IPS-18a (cell line): ENCODE data around the gene NKX2-2.
"Not testable (repeated sequence)": the region's sequence is repeated elsewhere in the genome, so short reads cannot be mapped to it uniquely, and the experiment has no call there.

ENCODE experiments used
- H3K27ac ChIP-seq: one replicate; pipeline ENCODE4 v1.5.1; 2013; ENCODE audit warnings: low read length
- H3K27me3 ChIP-seq: one replicate; pipeline ENCODE4 v1.6.1; 2013; ENCODE audit warnings: mild to moderate bottlenecking, low read length; ENCODE audit not compliant: control insufficient read depth, insufficient read depth
- H3K36me3 ChIP-seq: one replicate; pipeline ENCODE4 v1.6.1; 2013; ENCODE audit warnings: low read depth, low read length; ENCODE audit not compliant: control insufficient read depth
- H3K4me1 ChIP-seq: one replicate; pipeline ENCODE4 v1.6.1; 2013; ENCODE audit warnings: low read depth, low read length; ENCODE audit not compliant: control insufficient read depth
- H3K4me3 ChIP-seq: one replicate; pipeline ENCODE4 v1.5.1; 2013; ENCODE audit warnings: low read length
- H3K9ac ChIP-seq: one replicate; pipeline ENCODE4 v1.6.1; 2013; ENCODE audit warnings: mild to moderate bottlenecking, low read length, moderate library complexity
- H3K9me3 ChIP-seq: one replicate; pipeline ENCODE4 v1.6.1; 2013; ENCODE audit warnings: low read depth, low read length; ENCODE audit not compliant: control insufficient read depth

NKX2-2 gene

DNA sequence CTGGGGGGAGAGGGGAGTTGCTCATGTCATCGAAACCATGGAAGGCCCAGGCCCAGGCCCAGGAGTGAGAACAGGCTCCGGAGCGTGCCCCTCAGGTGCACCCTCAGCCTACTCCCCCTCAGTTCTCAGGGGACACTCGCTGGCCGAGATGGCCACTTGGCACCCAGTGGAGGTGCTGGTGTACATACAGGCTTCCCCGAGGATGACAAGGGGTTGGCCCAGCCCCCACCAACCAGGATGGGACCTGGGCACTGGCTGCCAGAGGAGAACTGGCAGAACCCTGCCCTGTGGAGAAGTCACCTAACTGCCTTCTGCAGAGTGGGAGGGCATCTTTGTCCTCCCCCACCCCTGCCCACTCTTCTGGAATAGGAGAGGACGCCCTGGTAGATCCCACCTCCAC, 9.5 kb downstream of the NKX2-2 start:
- H3K27ac ChIP-seq = no peak overlapping the region
- no peaks in the 10 kb centered on the region for H3K36me3 ChIP-seq
- H3K9me3 ChIP-seq = peaks cover 6% of the 10 kb centered on the region
- no peak overlapping the region for H3K4me3 ChIP-seq
- peaks cover 85% of the 10 kb centered on the region for H3K27me3 ChIP-seq
- H3K9ac ChIP-seq = no peak overlapping the region
- H3K4me1 ChIP-seq = peaks cover 14% of the 10 kb centered on the region

DNA sequence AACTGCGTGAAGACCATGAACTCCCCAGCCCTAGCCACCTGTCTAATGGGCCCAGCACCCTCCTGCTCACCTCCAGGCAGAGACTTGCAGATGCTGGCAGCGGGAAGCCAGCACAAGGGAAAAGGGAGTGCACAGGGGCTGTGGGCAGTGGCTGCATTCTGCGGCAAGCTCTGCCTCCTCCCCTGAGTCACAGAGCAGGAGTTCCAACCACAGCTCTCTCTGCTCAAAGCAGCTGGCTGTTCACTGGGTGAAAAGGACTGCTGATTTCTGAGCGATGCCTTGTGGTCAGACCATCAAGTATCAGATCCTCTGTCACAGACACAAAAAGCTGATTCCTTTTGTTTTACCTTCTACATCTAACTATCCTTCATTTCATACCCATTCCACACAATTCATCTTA, 10.5 kb downstream of the NKX2-2 start:
- Histone ChIP-seq H3K36me3 (no peaks in the 10 kb centered on the region), H3K4me1 (peaks cover 22% of the 10 kb centered on the region), H3K27me3 (peaks cover 78% of the 10 kb centered on the region), H3K9me3 (peaks cover 6% of the 10 kb centered on the region), H3K9ac (no peak overlapping the region), H3K4me3 (no peak overlapping the region), H3K27ac (no peak overlapping the region)

DNA sequence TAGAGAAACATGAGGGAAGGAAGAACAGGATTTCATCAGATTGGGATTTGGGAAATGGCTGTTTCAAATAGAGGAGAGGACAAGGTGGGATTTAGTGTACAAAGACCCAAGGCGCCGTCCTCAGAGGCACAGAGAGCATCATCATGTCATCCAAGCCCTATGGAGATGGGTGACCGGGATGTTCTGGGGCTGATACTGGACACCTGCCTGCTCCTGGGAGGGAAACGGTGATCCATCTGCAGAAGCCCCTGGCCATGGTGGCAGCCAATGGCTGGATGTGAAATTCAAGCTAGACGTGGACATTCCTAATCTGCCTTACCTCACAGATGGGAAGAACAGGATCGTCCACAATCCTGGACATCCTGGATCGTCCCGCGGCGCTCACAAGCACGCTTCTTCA, 12.7 kb downstream of the NKX2-2 start:
- peaks cover 24% of the 10 kb centered on the region for H3K4me1 ChIP-seq
- no peak overlapping the region for H3K27ac ChIP-seq
- no peaks in the 10 kb centered on the region for H3K36me3 ChIP-seq
- peaks cover 58% of the 10 kb centered on the region for H3K27me3 ChIP-seq
- no peak overlapping the region for H3K4me3 ChIP-seq
- H3K9ac ChIP-seq = no peak overlapping the region
- H3K9me3 ChIP-seq = no peaks in the 10 kb centered on the region

DNA sequence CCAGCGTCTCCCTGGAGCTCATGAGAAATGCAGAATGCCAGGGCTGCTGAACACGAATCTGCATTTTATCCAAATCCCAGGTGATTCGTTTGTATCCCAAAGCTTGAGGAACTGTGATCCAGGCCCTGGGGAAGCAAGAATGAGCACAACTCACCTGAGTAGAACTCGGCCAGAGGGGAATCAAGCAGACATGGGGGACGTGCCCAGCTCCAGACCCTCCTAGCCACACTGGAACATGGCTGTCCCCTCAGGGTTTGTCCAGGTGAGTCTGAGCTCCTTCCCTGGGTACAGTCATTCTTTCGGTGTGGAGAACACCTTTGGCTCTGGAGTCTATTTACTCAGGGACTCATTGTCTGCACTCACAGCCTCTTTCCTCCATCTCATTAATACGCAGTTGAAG, 13.3 kb downstream of the NKX2-2 start:
- Histone ChIP-seq H3K9me3 (no peaks in the 10 kb centered on the region), H3K36me3 (no peaks in the 10 kb centered on the region), H3K4me3 (no peak overlapping the region), H3K4me1 (peaks cover 24% of the 10 kb centered on the region), H3K27me3 (peaks cover 52% of the 10 kb centered on the region), H3K9ac (no peak overlapping the region), H3K27ac (no peak overlapping the region)

DNA sequence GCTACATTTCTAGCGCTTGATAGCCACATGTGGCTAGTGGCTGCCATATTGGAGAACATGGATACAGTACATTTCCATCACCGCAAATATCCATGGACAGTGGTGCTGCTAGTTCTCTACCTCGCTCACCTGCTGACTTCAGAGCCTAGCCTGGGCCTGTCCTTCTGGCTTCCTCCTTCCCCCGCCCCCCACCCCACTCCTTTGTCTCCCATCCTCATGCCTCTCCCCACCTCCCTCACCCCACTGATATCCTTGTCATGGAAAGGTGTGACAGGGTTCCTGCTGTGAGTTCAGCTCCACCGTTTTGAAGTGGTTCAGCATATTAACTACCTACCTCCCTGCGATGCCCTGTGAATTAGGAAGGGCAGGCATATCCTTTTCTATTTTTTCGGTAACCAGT, 14.2 kb downstream of the NKX2-2 start:
- Histone ChIP-seq H3K27me3 (peaks cover 43% of the 10 kb centered on the region), H3K4me1 (peaks cover 21% of the 10 kb centered on the region), H3K9me3 (no peaks in the 10 kb centered on the region), H3K4me3 (no peak overlapping the region), H3K36me3 (no peaks in the 10 kb centered on the region), H3K27ac (no peak overlapping the region), H3K9ac (no peak overlapping the region)

DNA sequence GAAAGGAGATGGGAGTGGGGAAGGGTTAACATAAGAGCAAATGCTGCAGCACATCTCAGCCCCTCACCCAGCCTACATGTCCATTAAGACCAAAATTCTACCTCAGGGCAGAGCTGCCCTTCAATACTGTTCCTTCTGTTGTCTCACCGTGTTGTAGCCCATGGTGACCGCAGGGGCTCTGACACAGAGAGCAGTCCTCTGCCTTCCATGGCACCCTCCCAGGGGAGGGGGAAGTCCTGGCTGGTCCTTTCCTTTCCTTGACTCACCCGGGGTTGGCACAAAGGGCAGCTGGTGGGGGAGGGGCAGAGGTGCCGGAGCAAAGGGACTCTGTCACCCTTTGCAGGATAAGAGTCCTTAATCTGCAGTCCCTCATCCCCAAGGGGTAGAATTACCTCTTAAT, 15.2 kb downstream of the NKX2-2 start:
- Histone ChIP-seq H3K4me1 (peaks cover 21% of the 10 kb centered on the region), H3K36me3 (no peaks in the 10 kb centered on the region), H3K27ac (no peak overlapping the region), H3K9ac (no peak overlapping the region), H3K27me3 (peaks cover 33% of the 10 kb centered on the region), H3K4me3 (no peak overlapping the region), H3K9me3 (no peaks in the 10 kb centered on the region)

DNA sequence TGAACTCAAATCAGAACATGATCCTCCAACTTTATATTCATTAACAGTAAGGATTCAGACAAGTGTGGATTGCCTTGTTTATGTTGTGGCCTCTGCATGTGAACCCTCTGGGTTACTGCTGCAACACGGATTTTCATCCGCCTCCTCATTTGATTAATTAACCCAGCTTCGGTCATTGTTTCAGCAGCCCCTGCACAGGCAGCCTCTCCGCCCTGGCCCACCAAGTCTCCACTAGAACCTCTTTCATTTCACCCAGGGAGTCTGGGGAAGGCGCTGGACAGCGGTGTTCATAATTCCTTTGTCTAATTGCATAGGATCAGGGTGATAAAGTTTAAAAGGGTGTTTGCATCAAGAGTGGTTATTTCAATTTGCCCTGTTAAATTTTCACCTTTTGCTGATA, 15.7 kb downstream of the NKX2-2 start:
- Histone ChIP-seq H3K4me3 (no peak overlapping the region), H3K9ac (no peak overlapping the region), H3K27me3 (peaks cover 28% of the 10 kb centered on the region), H3K36me3 (no peaks in the 10 kb centered on the region), H3K27ac (no peak overlapping the region), H3K9me3 (no peaks in the 10 kb centered on the region), H3K4me1 (peaks cover 21% of the 10 kb centered on the region)

DNA sequence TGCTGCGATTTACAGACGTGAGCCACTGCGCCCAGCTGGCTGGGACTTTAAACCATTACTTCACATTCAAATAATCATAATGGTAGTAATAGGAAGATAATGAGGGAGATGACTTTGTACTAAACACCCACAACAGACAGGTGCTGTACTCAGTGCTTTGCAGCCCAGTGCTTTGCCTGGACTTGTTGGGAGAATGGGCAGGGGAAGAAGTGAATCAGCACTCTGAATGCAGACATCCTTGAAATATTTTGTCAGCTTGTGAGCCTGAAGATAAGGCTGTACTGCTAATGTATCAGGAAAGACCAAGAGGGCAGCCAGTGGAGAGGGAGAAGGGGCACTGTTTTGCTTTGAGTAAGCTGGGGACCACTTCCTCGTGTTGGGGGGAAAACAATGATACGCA, 17.4 kb downstream of the NKX2-2 start:
- H3K9ac ChIP-seq = no peak overlapping the region
- no peak overlapping the region for H3K4me3 ChIP-seq
- no peaks in the 10 kb centered on the region for H3K9me3 ChIP-seq
- peaks cover 22% of the 10 kb centered on the region for H3K4me1 ChIP-seq
- H3K27me3 ChIP-seq = peaks cover 17% of the 10 kb centered on the region
- no peak overlapping the region for H3K27ac ChIP-seq
- no peaks in the 10 kb centered on the region for H3K36me3 ChIP-seq

DNA sequence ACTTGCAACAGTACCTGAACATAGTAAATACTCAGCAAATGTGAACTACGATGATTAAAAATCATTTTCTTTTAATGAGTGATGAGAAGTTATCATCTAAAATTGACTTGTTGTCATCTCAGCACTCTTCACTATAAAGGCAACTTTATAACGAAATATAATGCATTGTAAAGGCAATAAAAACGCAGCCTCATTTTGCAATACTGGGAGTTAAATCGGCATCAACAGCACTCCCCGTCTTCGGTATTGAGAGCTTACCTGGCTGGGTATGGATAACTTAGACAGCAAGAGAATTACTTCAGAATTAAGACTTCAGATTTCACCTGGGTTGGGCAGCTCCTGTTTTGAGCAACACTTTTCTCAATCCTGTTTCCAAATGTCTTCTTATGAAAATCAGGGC, 20.8 kb downstream of the NKX2-2 start:
- H3K36me3 ChIP-seq = no peaks in the 10 kb centered on the region
- no peak overlapping the region for H3K27ac ChIP-seq
- H3K9me3 ChIP-seq = no peaks in the 10 kb centered on the region
- no peak overlapping the region for H3K4me3 ChIP-seq
- no peaks in the 10 kb centered on the region for H3K27me3 ChIP-seq
- peaks cover 6% of the 10 kb centered on the region for H3K4me1 ChIP-seq
- no peak overlapping the region for H3K9ac ChIP-seq

DNA sequence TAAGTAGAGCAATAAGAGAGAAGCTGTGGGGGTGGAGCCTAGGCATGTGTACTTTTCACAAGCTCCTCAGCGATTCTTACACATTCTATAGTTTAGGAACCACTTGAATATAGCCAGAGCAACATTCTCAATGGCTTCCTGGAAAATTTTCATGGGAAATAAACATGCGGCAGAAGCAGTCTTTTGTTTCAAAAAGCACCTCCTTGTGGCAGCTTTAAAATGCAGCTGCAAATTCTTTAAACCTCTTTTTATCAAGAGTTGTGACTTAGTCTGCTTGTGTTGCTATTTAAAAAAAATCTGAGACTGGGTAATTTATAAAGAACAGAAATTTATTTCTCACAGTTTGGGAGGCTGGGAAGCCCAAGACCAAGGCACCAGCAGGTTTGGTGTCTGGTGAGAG, 23.8 kb downstream of the NKX2-2 start:
- H3K27me3 ChIP-seq = no peaks in the 10 kb centered on the region

DNA sequence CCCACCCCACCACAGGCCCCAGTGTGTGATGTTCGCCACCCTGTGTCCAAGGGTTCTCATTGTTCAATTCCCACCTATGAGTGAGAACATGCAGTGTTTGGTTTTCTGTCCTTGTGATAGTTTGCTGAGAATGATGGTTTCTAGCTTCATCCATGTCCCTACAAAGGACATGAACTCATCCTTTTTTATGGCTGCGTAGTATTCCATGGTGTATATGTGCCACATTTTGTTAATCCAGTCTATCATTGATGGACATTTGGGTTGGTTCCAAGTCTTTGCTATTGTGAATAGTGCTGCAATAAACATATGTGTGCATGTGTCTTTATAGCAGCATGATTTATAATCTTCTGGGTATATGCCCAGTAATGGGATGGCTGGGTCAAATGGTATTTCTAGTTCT, 33.7 kb downstream of the NKX2-2 start:
- not testable (repeated sequence) for H3K4me3 ChIP-seq, H3K4me1 ChIP-seq, H3K9me3 ChIP-seq

More for the DNA sequence above, 23.8 kb downstream of the NKX2-2 start:
- Histone ChIP-seq H3K9ac (no peak overlapping the region), H3K9me3 (no peaks in the 10 kb centered on the region), H3K27ac (no peak overlapping the region), H3K4me1 (peaks cover 4% of the 10 kb centered on the region), H3K36me3 (no peaks in the 10 kb centered on the region), H3K4me3 (no peak overlapping the region)

DNA sequence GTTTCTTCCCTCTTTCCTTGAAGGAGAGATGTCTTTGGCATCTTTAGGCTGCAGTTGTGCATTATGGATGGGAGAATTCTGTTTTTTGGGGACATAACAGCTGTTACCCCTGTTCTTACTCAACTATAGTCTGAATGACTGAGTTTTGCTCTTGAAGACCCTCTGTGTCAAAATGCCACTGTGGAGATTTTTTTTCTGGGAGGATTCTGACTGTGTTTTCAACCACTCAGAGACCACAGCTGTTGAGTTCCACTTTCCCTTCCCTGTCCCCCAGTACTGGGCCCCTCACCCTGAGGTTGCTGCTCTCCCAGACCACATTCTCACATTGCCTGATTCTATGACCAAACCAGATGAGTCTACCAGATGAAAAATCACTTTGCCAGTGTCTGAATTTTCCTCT, 48.1 kb downstream of the NKX2-2 start:
- no peaks in the 10 kb centered on the region for H3K4me1 ChIP-seq
- H3K27ac ChIP-seq = no peak overlapping the region
- no peak overlapping the region for H3K9ac ChIP-seq
- no peaks in the 10 kb centered on the region for H3K9me3 ChIP-seq
- no peaks in the 10 kb centered on the region for H3K27me3 ChIP-seq
- no peaks in the 10 kb centered on the region for H3K36me3 ChIP-seq
- no peak overlapping the region for H3K4me3 ChIP-seq

More for the DNA sequence above, 33.7 kb downstream of the NKX2-2 start:
- H3K27me3 ChIP-seq, H3K36me3 ChIP-seq, H3K9ac ChIP-seq, H3K27ac ChIP-seq: not testable (repeated sequence)
